ENCODE results near the gene APBA1.

DNA sequence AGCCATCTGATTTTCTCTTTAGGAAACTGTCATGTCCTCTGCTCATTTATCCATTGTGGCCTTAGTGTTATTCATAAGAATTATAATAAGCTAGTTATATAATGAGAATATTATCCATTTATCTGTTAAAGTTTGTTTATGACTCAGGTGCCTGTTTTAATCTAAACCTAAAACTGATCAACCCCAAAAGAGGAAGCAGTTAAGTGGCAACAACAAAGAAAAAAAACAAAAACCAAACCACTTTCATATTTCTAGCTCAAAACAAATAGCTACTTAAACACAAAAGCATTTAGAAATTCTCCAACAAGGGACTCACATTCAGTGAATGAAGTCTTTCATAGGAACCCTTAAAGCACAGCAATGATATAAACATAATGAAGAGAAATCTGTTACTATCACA lies 116.4 kb downstream of the APBA1 start:
- TF ChIP-seq, protein P1, sequence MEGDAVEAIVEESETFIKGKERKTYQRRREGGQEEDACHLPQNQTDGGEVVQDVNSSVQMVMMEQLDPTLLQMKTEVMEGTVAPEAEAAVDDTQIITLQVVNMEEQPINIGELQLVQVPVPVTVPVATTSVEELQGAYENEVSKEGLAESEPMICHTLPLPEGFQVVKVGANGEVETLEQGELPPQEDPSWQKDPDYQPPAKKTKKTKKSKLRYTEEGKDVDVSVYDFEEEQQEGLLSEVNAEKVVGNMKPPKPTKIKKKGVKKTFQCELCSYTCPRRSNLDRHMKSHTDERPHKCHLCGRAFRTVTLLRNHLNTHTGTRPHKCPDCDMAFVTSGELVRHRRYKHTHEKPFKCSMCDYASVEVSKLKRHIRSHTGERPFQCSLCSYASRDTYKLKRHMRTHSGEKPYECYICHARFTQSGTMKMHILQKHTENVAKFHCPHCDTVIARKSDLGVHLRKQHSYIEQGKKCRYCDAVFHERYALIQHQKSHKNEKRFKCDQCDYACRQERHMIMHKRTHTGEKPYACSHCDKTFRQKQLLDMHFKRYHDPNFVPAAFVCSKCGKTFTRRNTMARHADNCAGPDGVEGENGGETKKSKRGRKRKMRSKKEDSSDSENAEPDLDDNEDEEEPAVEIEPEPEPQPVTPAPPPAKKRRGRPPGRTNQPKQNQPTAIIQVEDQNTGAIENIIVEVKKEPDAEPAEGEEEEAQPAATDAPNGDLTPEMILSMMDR (IDR thresholded peaks at IDR 0.05): no peak
- TF ChIP-seq POLR2AphosphoS5 (IDR thresholded peaks at IDR 0.05; ENCODE audit: low read depth, low read length): no peak
- TF ChIP-seq, protein P2, sequence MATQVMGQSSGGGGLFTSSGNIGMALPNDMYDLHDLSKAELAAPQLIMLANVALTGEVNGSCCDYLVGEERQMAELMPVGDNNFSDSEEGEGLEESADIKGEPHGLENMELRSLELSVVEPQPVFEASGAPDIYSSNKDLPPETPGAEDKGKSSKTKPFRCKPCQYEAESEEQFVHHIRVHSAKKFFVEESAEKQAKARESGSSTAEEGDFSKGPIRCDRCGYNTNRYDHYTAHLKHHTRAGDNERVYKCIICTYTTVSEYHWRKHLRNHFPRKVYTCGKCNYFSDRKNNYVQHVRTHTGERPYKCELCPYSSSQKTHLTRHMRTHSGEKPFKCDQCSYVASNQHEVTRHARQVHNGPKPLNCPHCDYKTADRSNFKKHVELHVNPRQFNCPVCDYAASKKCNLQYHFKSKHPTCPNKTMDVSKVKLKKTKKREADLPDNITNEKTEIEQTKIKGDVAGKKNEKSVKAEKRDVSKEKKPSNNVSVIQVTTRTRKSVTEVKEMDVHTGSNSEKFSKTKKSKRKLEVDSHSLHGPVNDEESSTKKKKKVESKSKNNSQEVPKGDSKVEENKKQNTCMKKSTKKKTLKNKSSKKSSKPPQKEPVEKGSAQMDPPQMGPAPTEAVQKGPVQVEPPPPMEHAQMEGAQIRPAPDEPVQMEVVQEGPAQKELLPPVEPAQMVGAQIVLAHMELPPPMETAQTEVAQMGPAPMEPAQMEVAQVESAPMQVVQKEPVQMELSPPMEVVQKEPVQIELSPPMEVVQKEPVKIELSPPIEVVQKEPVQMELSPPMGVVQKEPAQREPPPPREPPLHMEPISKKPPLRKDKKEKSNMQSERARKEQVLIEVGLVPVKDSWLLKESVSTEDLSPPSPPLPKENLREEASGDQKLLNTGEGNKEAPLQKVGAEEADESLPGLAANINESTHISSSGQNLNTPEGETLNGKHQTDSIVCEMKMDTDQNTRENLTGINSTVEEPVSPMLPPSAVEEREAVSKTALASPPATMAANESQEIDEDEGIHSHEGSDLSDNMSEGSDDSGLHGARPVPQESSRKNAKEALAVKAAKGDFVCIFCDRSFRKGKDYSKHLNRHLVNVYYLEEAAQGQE (IDR thresholded peaks at IDR 0.05; ENCODE audit: insufficient read depth in 1 of 2, low read depth in 2 of 2, low read length in 1 of 2): no peak
- no peak for TF ChIP-seq TCF7L2 (IDR thresholded peaks at IDR 0.05; ENCODE audit: low read depth, low read length)
